HEK293 (cell line): ENCODE data around the gene DZIP3.

Experiments used
- CTCF ChIA-PET: fragments of 350-600 bp; formaldehyde crosslinking; extraction: SDS; loops from one replicate; lab custom pipeline; 2021; ENCODE audit warnings: antibody characterized with exemption; lab: Yijun Ruan, JAX
- POLR2A ChIA-PET: fragments of 300-600 bp; formaldehyde crosslinking; extraction: SDS; loops from one replicate; lab custom pipeline; 2020; ENCODE audit warnings: antibody characterized with exemption, inconsistent platforms; lab: Yijun Ruan, JAX
- H3K27ac ChIP-seq: fragments of 200-500 bp; sonication (Bioruptor generic); 2 replicates; pipeline ENCODE4 v1.5.1; 2014; ENCODE audit warnings: low read depth, low read length, control low read depth, inconsistent platforms; ENCODE audit errors: extremely low read depth
- H3K36me3 ChIP-seq, 2 experiments: fragments of 200-500 bp in 1 of 2; sonication (Bioruptor generic) in 1 of 2; 1 replicate in 1 of 2; 2 replicates in 1 of 2; pipeline ENCODE4 v1.5.1; 2014 to 2017; ENCODE audit warnings: inconsistent platforms in 2 of 2, low read length in 2 of 2; ENCODE audit not compliant: control insufficient read depth in 2 of 2, insufficient read depth in 1 of 2
- H3K4me1 ChIP-seq: fragments of 200-500 bp; sonication (Bioruptor generic); 2 replicates; pipeline ENCODE4 v1.5.1; 2014; ENCODE audit warnings: mild to moderate bottlenecking, low read length, inconsistent platforms; ENCODE audit not compliant: control insufficient read depth, insufficient read depth
- H3K4me3 ChIP-seq: 2 replicates; pipeline ENCODE4 v1.5.1; 2011; ENCODE audit warnings: low read depth, mild to moderate bottlenecking, control low read depth, low read length, moderate library complexity
- H3K9me3 ChIP-seq: fragments of 200-500 bp; sonication (Bioruptor generic); 2 replicates; pipeline ENCODE4 v1.5.1; 2014; ENCODE audit warnings: low read depth, low read length, inconsistent platforms; ENCODE audit not compliant: control insufficient read depth, insufficient read depth
- ELK4 ChIP-seq: IDR thresholded peaks from 2 replicates; pipeline ENCODE4 v1.6.1; 2011; ENCODE audit warnings: mild to moderate bottlenecking, low read depth, low read length, borderline replicate concordance
- KLF9 ChIP-seq: fragments of 450-650 bp; formaldehyde crosslinking; IDR thresholded peaks from 2 replicates; pipeline ENCODE4 v1.5.1; 2016; ENCODE audit warnings: missing biosample characterization, missing genetic modification characterization, low read depth
- PRDM4 ChIP-seq: fragments of 450-650 bp; formaldehyde crosslinking; IDR thresholded peaks from 2 replicates; pipeline ENCODE4 v1.5.1; 2017; ENCODE audit warnings: missing biosample characterization, missing genetic modification characterization
- RBAK ChIP-seq: fragments of 450-650 bp; formaldehyde crosslinking; IDR thresholded peaks from 2 replicates; pipeline ENCODE4 v1.5.1; 2016; ENCODE audit warnings: missing biosample characterization, missing genetic modification characterization
- REST ChIP-seq: fragments of 450-650 bp; formaldehyde crosslinking; IDR thresholded peaks from 2 replicates; pipeline ENCODE4 v1.5.1; 2016; ENCODE audit warnings: missing biosample characterization, missing genetic modification characterization
- YY2 ChIP-seq: fragments of 450-650 bp; formaldehyde crosslinking; IDR thresholded peaks from 2 replicates; pipeline ENCODE4 v1.5.1; 2016; ENCODE audit warnings: missing biosample characterization, missing genetic modification characterization
- ZBTB20 ChIP-seq: fragments of 450-650 bp; formaldehyde crosslinking; IDR thresholded peaks from 2 replicates; pipeline ENCODE4 v1.5.1; 2016; ENCODE audit warnings: missing biosample characterization, missing genetic modification characterization
- ZFP37 ChIP-seq: fragments of 450-650 bp; formaldehyde crosslinking; IDR thresholded peaks from 2 replicates; pipeline ENCODE4 v1.5.1; 2016; ENCODE audit warnings: missing biosample characterization, missing genetic modification characterization
- ZFP41 ChIP-seq: fragments of 450-650 bp; formaldehyde crosslinking; IDR thresholded peaks from 2 replicates; pipeline ENCODE4 v1.5.1; 2016; ENCODE audit warnings: missing biosample characterization, missing genetic modification characterization, borderline replicate concordance
- ZNF114 ChIP-seq: fragments of 450-650 bp; formaldehyde crosslinking; IDR thresholded peaks from 2 replicates; pipeline ENCODE4 v1.5.0; 2017; ENCODE audit warnings: missing biosample characterization, missing genetic modification characterization
- ZNF132 ChIP-seq: fragments of 450-650 bp; formaldehyde crosslinking; IDR thresholded peaks from 2 replicates; pipeline ENCODE4 v1.5.1; 2017; ENCODE audit warnings: missing biosample characterization, missing genetic modification characterization, borderline replicate concordance
- ZNF133 ChIP-seq: fragments of 450-650 bp; formaldehyde crosslinking; IDR thresholded peaks from 2 replicates; pipeline ENCODE4 v1.5.1; 2016; ENCODE audit warnings: missing biosample characterization, missing genetic modification characterization
- ZNF223 ChIP-seq: fragments of 450-650 bp; formaldehyde crosslinking; IDR thresholded peaks from 2 replicates; pipeline ENCODE4 v1.5.1; 2016; ENCODE audit warnings: missing biosample characterization, missing genetic modification characterization
- ZNF239 ChIP-seq: fragments of 450-650 bp; formaldehyde crosslinking; IDR thresholded peaks from 2 replicates; pipeline ENCODE4 v1.5.1; 2016; ENCODE audit warnings: missing biosample characterization, missing genetic modification characterization
- ZNF354C ChIP-seq: fragments of 450-650 bp; formaldehyde crosslinking; IDR thresholded peaks from 2 replicates; pipeline ENCODE4 v1.5.1; 2016; ENCODE audit warnings: missing biosample characterization, missing genetic modification characterization, low read depth, borderline replicate concordance
- ZNF362 ChIP-seq: fragments of 450-650 bp; formaldehyde crosslinking; IDR thresholded peaks from 2 replicates; pipeline ENCODE4 v1.5.1; 2016; ENCODE audit warnings: missing biosample characterization, missing genetic modification characterization
- ZNF391 ChIP-seq: fragments of 450-650 bp; formaldehyde crosslinking; IDR thresholded peaks from 2 replicates; pipeline ENCODE4 v1.5.1; 2016; ENCODE audit warnings: low read depth, missing biosample characterization, missing genetic modification characterization, borderline replicate concordance
- ZNF513 ChIP-seq: fragments of 450-650 bp; IDR thresholded peaks from 2 replicates; pipeline ENCODE4 v1.5.1; 2018; ENCODE audit warnings: missing biosample characterization, missing genetic modification characterization
- ZNF529 ChIP-seq: fragments of 450-650 bp; formaldehyde crosslinking; IDR thresholded peaks from 2 replicates; pipeline ENCODE4 v1.5.1; 2017; ENCODE audit warnings: missing genetic modification characterization, missing biosample characterization; ENCODE audit not compliant: insufficient replicate concordance
- ZNF544 ChIP-seq: fragments of 450-650 bp; formaldehyde crosslinking; IDR thresholded peaks from 2 replicates; pipeline ENCODE4 v1.5.0; 2017; ENCODE audit warnings: missing biosample characterization, missing genetic modification characterization
- ZNF549 ChIP-seq: fragments of 450-650 bp; IDR thresholded peaks from 2 replicates; pipeline ENCODE4 v1.5.1; 2018; ENCODE audit warnings: missing biosample characterization, missing genetic modification characterization, mild to moderate bottlenecking, inconsistent platforms, moderate library complexity
- ZNF621 ChIP-seq: fragments of 450-650 bp; formaldehyde crosslinking; IDR thresholded peaks from 2 replicates; pipeline ENCODE4 v1.5.1; 2017; ENCODE audit warnings: missing biosample characterization, missing genetic modification characterization
- ZNF660 ChIP-seq: fragments of 450-650 bp; IDR thresholded peaks from 2 replicates; pipeline ENCODE4 v1.5.1; 2018; ENCODE audit warnings: missing biosample characterization, mild to moderate bottlenecking, missing genetic modification characterization
- ZNF830 ChIP-seq: fragments of 450-650 bp; IDR thresholded peaks from 2 replicates; pipeline ENCODE4 v1.5.0; 2018; ENCODE audit warnings: missing biosample characterization, missing genetic modification characterization, low read depth, mild to moderate bottlenecking, moderate library complexity
- ZSCAN23 ChIP-seq: fragments of 450-650 bp; formaldehyde crosslinking; IDR thresholded peaks from 2 replicates; pipeline ENCODE4 v1.5.1; 2016; ENCODE audit warnings: missing biosample characterization, missing genetic modification characterization
- ZSCAN30 ChIP-seq: fragments of 450-650 bp; IDR thresholded peaks from 2 replicates; pipeline ENCODE4 v1.5.1; 2018; ENCODE audit warnings: missing biosample characterization, mild to moderate bottlenecking, missing genetic modification characterization, moderate library complexity

The DZIP3 gene

GRCh38 chr3:108589081-108589997, at the start of gene DZIP3, which contains the start of gene CIP2A:
Gene DZIP3, plus strand, starts transcription at chr3:108589722. Its CDS starts 15,685 bp downstream, at chr3:108605407.
Gene CIP2A, minus strand, starts transcription at chr3:108589438. Its CDS starts 63 bp downstream, at chr3:108589375.
- Histone ChIP-seq H3K36me3 (peaks cover 0 to 16% of the 10 kb centered on the region in 2 experiments; a peak in 1 of 3 replicates), H3K27ac (peak within 1 kb of the TSS; percentile 89), H3K4me3 (peak within 1 kb of the TSS; percentile 86), H3K4me1 (no peaks in the 10 kb centered on the region), H3K9me3 (no peaks in the 10 kb centered on the region)
- ChIA-PET CTCF (interaction anchor here (0.7 kb wide), 1 partner anchor 772 kb away, joined by 3 read pairs; no protein-coding TSS in a partner anchor), POLR2A (interaction anchor here (1.1 to 1.6 kb wide), 5 partner anchors 9 to 1065 kb away, joined by 3 to 9 read pairs (median 4); no protein-coding TSS in a partner anchor)
- TF ChIP-seq ZNF660 (tag by site-specific recombination) = peak; percentile 17; the same call in 1 of the 2 replicates
- TF ChIP-seq ZNF513 (tag by site-specific recombination) = no peak
- no peak for TF ChIP-seq ZFP41
- no peak for TF ChIP-seq ZNF132 (tag by site-specific recombination)
- 0 out of 2 replicates have a peak, but pooled peaks have one; percentile 15 for TF ChIP-seq ZBTB20 (tag by site-specific recombination)
- no peak for TF ChIP-seq ZNF830 (tag by site-specific recombination)
- no peak for TF ChIP-seq REST (tag by site-specific recombination)
- 0 out of 2 replicates have a peak, but pooled peaks have one; percentile 51 for TF ChIP-seq ZSCAN30 (tag by site-specific recombination)
- TF ChIP-seq RBAK = no peak
- TF ChIP-seq ZNF239 (tag by site-specific recombination) = no peak
- no peak for TF ChIP-seq ZNF544 (tag by site-specific recombination)
- no peak for TF ChIP-seq ZNF354C (tag by site-specific recombination)
- TF ChIP-seq PRDM4 (tag by site-specific recombination) = peak; percentile 28; the same call in 1 of the 2 replicates
- no peak for TF ChIP-seq ZNF223 (tag by site-specific recombination)
- TF ChIP-seq ZFP37 (tag by site-specific recombination) = no peak
- TF ChIP-seq ZNF621 (tag by site-specific recombination) = no peak
- no peak for TF ChIP-seq YY2 (tag by site-specific recombination)
- TF ChIP-seq ZNF133 = no peak
- no peak for TF ChIP-seq ZNF114 (tag by site-specific recombination)
- TF ChIP-seq ELK4 = peak; percentile 59; the same call in 1 of the 2 replicates
- peak; percentile 83 for TF ChIP-seq ZNF362 (tag by site-specific recombination)
- TF ChIP-seq ZNF549 (tag by site-specific recombination) = no peak
- no peak for TF ChIP-seq ZNF391 (tag by site-specific recombination)
- no peak for TF ChIP-seq ZSCAN23 (tag by site-specific recombination)
- TF ChIP-seq ZNF529 (tag by site-specific recombination) = no peak
- TF ChIP-seq KLF9 (tag by site-specific recombination) = peak; percentile 67
